SH-SY5Y (cell line): ENCODE results near the gene MARCKSL1.

Source experiments
- GATA2 ChIP-seq: IDR thresholded peaks from 2 replicates; pipeline ENCODE4 v1.6.1; 2011; ENCODE audit warnings: mild to moderate bottlenecking, low read depth, low read length
- GATA3 ChIP-seq: IDR thresholded peaks from 2 replicates; pipeline ENCODE4 v1.6.1; 2011; ENCODE audit warnings: low read depth, mild to moderate bottlenecking, low read length, moderate library complexity

GRCh38 chr1:32342704-32343103, 6.7 kb upstream of the MARCKSL1 start:
- TF ChIP-seq GATA3 (no peak), GATA2 (no peak)
